Neural cell (in vitro differentiated cells): ENCODE data around the gene PCDHB2. TPM values are rescaled to one million over a fixed set of nuclear protein-coding genes. Genes with fewer than 3 reads are reported as not detected.
A peak's percentile ranks its signal among the peaks of the same experiment; 100 is the strongest.

Experiments used
- H2AFZ ChIP-seq: fragments of 200-600, 300-800 bp; sonication (generic), shearing (Covaris generic); 2 replicates; pipeline ENCODE4 v1.6.0; 2014; ENCODE audit warnings: low read depth, mild to moderate bottlenecking, antibody characterized with exemption, low read length, moderate library complexity
- H3F3A ChIP-seq: fragments of 200-600 bp; shearing (Covaris generic); 2 replicates; pipeline ENCODE4 v1.6.1; 2016; ENCODE audit warnings: mild to moderate bottlenecking, moderate library complexity, mixed read lengths, antibody characterized with exemption, low read length; ENCODE audit not compliant: insufficient read depth, poor library complexity, severe bottlenecking
- H3K27ac ChIP-seq: fragments of 200-600, 300-800 bp; sonication (generic), shearing (Covaris generic); 2 replicates; pipeline ENCODE4 v1.5.1; 2014; ENCODE audit warnings: mild to moderate bottlenecking, low read length, moderate library complexity
- H3K27me3 ChIP-seq: fragments of 300-800, 200-600 bp; sonication (generic), shearing (Covaris generic); 2 replicates; pipeline ENCODE4 v1.6.0; 2014; ENCODE audit warnings: mild to moderate bottlenecking, low read depth, low read length, moderate library complexity; ENCODE audit not compliant: insufficient read depth
- H3K36me3 ChIP-seq: fragments of 300-800, 200-600 bp; sonication (generic), shearing (Covaris generic); 2 replicates; pipeline ENCODE4 v1.5.1; 2014; ENCODE audit warnings: mild to moderate bottlenecking, antibody characterized with exemption, low read length, moderate library complexity; ENCODE audit not compliant: insufficient read depth
- H3K4me2 ChIP-seq: fragments of 300-800, 200-600 bp; sonication (generic), shearing (Covaris generic); 2 replicates; pipeline ENCODE4 v1.6.0; 2014; ENCODE audit warnings: mild to moderate bottlenecking, low read length
- H3K4me3 ChIP-seq: fragments of 300-800, 200-600 bp; sonication (generic), shearing (Covaris generic); 2 replicates; pipeline ENCODE4 v1.5.1; 2014; ENCODE audit warnings: mild to moderate bottlenecking, low read length, moderate library complexity
- H3K79me2 ChIP-seq: fragments of 200-600 bp; shearing (Covaris generic); replicated peaks from 2 replicates; pipeline ENCODE4 v1.6.0; 2014; ENCODE audit warnings: mild to moderate bottlenecking, low read length, moderate library complexity; ENCODE audit not compliant: insufficient read depth
- H3K9ac ChIP-seq: fragments of 300-800, 200-600 bp; sonication (generic), shearing (Covaris generic); 2 replicates; pipeline ENCODE4 v1.6.1; 2016; ENCODE audit warnings: mild to moderate bottlenecking, low read length, mixed read lengths
- H3K9me2 ChIP-seq: fragments of 200-600 bp; shearing (Covaris generic); 2 replicates; pipeline ENCODE4 v1.6.1; 2016; ENCODE audit warnings: mild to moderate bottlenecking, low read length, mixed read lengths; ENCODE audit not compliant: insufficient read depth
- H3K9me3 ChIP-seq: fragments of 200-600, 300-800 bp; sonication (generic), shearing (Covaris generic); 2 replicates; pipeline ENCODE4 v1.6.1; 2016; ENCODE audit warnings: mild to moderate bottlenecking, mixed run types, low read length, moderate library complexity, mixed read lengths
- H4K20me1 ChIP-seq: fragments of 200-600 bp; shearing (Covaris generic); 2 replicates; pipeline ENCODE4 v1.6.1; 2016; ENCODE audit warnings: mild to moderate bottlenecking, mixed run types; ENCODE audit not compliant: insufficient read depth
- EP300 ChIP-seq: fragments of 450-650 bp; conservative IDR thresholded peaks from 2 replicates; pipeline ENCODE4 v1.6.1; 2014; ENCODE audit warnings: antibody characterized with exemption, mild to moderate bottlenecking, moderate library complexity; ENCODE audit not compliant: poor library complexity, severe bottlenecking
- EZH2 ChIP-seq: fragments of 200-600, 300-800 bp; shearing (Covaris generic), sonication (generic); IDR thresholded peaks from 2 replicates; pipeline ENCODE4 v1.6.1; 2014; ENCODE audit warnings: antibody characterized with exemption, low read length, borderline replicate concordance, mild to moderate bottlenecking; ENCODE audit not compliant: insufficient read depth, poor library complexity, severe bottlenecking
- MXI1 ChIP-seq: fragments of 450-650 bp; conservative IDR thresholded peaks from 2 replicates; pipeline ENCODE4 v1.6.1; 2014; ENCODE audit warnings: antibody characterized with exemption, mild to moderate bottlenecking; ENCODE audit not compliant: poor library complexity, severe bottlenecking
- POLR2AphosphoS5 ChIP-seq: IDR thresholded peaks from 2 replicates; pipeline ENCODE4 v1.6.1; 2012
- RAD21 ChIP-seq: fragments of 450-650 bp; conservative IDR thresholded peaks from 2 replicates; pipeline ENCODE4 v1.6.1; 2014; ENCODE audit warnings: antibody characterized with exemption, mild to moderate bottlenecking, moderate library complexity
- SMC3 ChIP-seq: fragments of 450-650 bp; conservative IDR thresholded peaks from 2 replicates; pipeline ENCODE4 v1.6.1; 2014; ENCODE audit warnings: antibody characterized with exemption, mild to moderate bottlenecking, moderate library complexity; ENCODE audit not compliant: poor library complexity
- TAF1 ChIP-seq: IDR thresholded peaks from 2 replicates; pipeline ENCODE4 v1.6.1; 2012; ENCODE audit warnings: low read depth
- polyA plus RNA-seq: library from polyadenylated mRNA; depleted of rRNA; stranded (reverse); fragments of >200 nt; gene quantifications from 2 replicates; pipeline ENCODE4 v1.2.3, GENCODE V29; 2014
- TF ChIP-seq, protein P1 (sequence below): IDR thresholded peaks from 2 replicates; pipeline ENCODE4 v1.6.1; 2012; ENCODE audit warnings: borderline replicate concordance
- TF ChIP-seq, protein P2 (sequence below): fragments of 450-650 bp; IDR thresholded peaks from 2 replicates; pipeline ENCODE4 v1.5.1; 2014; ENCODE audit warnings: antibody characterized with exemption, mild to moderate bottlenecking, moderate library complexity; ENCODE audit not compliant: poor library complexity, severe bottlenecking

Gene PCDHB2
- polyA plus RNA-seq, 1 donor from 2014 or later, result 103 TPM

DNA sequence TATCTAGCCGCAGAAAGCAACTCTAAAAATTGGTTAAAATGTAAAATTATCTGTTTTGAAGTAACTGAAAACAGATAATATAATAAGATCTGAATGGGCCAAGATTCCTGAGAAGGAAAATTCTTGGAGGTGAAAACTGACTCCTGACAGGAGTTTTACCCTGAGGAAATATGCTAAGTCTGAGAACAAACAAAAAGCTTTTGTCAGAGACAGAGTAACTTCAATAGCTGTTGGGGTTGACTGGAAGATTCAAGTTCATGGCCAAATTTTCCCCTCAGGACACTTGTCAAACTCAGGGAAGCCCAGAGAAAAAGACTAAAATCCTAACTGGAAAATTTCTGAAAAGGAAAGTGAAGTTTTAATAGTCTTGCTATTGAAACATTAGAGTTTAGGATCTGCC lies 32.9 kb downstream of the PCDHB2 start:
- TF ChIP-seq TAF1 (no peak), MXI1 (no peak), EP300 (no peak), RAD21 (no peak), EZH2 (no peak), SMC3 (no peak), POLR2AphosphoS5 (no peak)
- TF ChIP-seq, protein P1, sequence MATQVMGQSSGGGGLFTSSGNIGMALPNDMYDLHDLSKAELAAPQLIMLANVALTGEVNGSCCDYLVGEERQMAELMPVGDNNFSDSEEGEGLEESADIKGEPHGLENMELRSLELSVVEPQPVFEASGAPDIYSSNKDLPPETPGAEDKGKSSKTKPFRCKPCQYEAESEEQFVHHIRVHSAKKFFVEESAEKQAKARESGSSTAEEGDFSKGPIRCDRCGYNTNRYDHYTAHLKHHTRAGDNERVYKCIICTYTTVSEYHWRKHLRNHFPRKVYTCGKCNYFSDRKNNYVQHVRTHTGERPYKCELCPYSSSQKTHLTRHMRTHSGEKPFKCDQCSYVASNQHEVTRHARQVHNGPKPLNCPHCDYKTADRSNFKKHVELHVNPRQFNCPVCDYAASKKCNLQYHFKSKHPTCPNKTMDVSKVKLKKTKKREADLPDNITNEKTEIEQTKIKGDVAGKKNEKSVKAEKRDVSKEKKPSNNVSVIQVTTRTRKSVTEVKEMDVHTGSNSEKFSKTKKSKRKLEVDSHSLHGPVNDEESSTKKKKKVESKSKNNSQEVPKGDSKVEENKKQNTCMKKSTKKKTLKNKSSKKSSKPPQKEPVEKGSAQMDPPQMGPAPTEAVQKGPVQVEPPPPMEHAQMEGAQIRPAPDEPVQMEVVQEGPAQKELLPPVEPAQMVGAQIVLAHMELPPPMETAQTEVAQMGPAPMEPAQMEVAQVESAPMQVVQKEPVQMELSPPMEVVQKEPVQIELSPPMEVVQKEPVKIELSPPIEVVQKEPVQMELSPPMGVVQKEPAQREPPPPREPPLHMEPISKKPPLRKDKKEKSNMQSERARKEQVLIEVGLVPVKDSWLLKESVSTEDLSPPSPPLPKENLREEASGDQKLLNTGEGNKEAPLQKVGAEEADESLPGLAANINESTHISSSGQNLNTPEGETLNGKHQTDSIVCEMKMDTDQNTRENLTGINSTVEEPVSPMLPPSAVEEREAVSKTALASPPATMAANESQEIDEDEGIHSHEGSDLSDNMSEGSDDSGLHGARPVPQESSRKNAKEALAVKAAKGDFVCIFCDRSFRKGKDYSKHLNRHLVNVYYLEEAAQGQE, result no peak
- TF ChIP-seq, protein P2, sequence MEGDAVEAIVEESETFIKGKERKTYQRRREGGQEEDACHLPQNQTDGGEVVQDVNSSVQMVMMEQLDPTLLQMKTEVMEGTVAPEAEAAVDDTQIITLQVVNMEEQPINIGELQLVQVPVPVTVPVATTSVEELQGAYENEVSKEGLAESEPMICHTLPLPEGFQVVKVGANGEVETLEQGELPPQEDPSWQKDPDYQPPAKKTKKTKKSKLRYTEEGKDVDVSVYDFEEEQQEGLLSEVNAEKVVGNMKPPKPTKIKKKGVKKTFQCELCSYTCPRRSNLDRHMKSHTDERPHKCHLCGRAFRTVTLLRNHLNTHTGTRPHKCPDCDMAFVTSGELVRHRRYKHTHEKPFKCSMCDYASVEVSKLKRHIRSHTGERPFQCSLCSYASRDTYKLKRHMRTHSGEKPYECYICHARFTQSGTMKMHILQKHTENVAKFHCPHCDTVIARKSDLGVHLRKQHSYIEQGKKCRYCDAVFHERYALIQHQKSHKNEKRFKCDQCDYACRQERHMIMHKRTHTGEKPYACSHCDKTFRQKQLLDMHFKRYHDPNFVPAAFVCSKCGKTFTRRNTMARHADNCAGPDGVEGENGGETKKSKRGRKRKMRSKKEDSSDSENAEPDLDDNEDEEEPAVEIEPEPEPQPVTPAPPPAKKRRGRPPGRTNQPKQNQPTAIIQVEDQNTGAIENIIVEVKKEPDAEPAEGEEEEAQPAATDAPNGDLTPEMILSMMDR, result no peak
- no peaks in the 10 kb centered on the region for H4K20me1 ChIP-seq
- peaks cover 1% of the 10 kb centered on the region for H3K36me3 ChIP-seq
- no peaks in the 10 kb centered on the region for H3K9me2 ChIP-seq
- no peak overlapping the region for H3K9ac ChIP-seq
- H3K4me2 ChIP-seq, result no peak overlapping the region
- no peaks in the 10 kb centered on the region for H3K27me3 ChIP-seq
- peaks cover 4% of the 10 kb centered on the region for H3K9me3 ChIP-seq
- H3K27ac ChIP-seq, result no peak overlapping the region
- H2AFZ ChIP-seq, result no peak overlapping the region
- no peak overlapping the region for H3K4me3 ChIP-seq
- H3F3A ChIP-seq, result no peaks in the 10 kb centered on the region
- H3K79me2 ChIP-seq, result no peaks in the 10 kb centered on the region

DNA sequence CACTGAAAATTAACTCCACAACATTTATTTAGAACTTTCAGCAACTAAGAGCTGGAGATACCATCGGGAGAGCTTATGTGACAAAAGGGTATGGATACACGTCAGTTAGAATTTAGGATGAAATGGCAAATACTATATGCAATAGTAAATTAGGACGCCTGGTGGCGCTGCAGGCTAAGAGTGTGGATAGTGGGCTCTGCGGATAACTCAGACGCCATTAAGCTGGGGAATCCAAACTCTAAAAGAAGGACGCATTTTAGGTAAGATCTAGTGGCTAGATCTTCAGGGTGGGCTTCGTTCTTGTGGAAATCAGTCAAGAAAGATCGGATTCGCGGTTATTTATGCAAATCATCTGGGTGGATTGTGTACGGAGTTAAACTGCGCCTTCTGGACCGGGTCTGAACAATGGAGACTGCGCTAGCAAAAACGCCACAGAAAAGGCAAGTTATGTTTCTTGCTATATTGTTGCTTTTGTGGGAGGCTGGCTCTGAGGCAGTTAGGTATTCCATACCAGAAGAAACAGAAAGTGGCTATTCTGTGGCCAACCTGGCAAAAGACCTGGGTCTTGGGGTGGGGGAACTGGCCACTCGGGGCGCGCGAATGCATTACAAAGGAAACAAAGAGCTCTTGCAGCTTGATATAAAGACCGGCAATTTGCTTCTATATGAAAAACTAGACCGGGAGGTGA lies 40.8 kb downstream of the PCDHB2 start, which contains the start of gene PCDHB5:
PCDHB5 (plus strand) TSS at position 177 of the 688 bp plus-strand sequence; CDS start at position 406, 229 bp downstream.
- Histone ChIP-seq H3K27ac (no peak within 1 kb of the TSS), H3K79me2 (no peaks in the 10 kb centered on the region), H3F3A (no peaks in the 10 kb centered on the region), H3K4me3 (peak within 1 kb of the TSS; percentile 6), H3K4me2 (no peak within 1 kb of the TSS), H3K36me3 (peaks cover 13% of the 10 kb centered on the region), H3K9me2 (no peaks in the 10 kb centered on the region), H3K9me3 (peaks cover 42% of the 10 kb centered on the region), H2AFZ (no peak within 1 kb of the TSS), H4K20me1 (no peaks in the 10 kb centered on the region), H3K9ac (no peak within 1 kb of the TSS), H3K27me3 (no peaks in the 10 kb centered on the region)
- TF ChIP-seq TAF1 (no peak), MXI1 (no peak), EZH2 (no peak)
- TF ChIP-seq, protein P2, result peak; percentile 21
